Activated naive CD4-positive, alpha-beta T cell treated with anti-CD3 and anti-CD28 coated beads, Interleukin-2, amount 50 U/mL, for 72 hours (primary cell): Measurements from ENCODE around the gene TUBB4B. TPM values are rescaled to one million over a fixed set of nuclear protein-coding genes. Genes with fewer than 3 reads are reported as not detected.

Source experiments
- ATAC-seq, 2 donors: fragments of 150-1000 bp; cut with Tn5 transposase; 2 replicates each; pipeline ENCODE4 v1.10.0; 2021; ENCODE audit warnings: mild to moderate bottlenecking in 2 of 2, moderate library complexity in 2 of 2
- DNase-seq, 2 donors: peaks; one replicate each; pipeline ENCODE4 v3.0.0; 2021 to 2022; ENCODE audit warnings: low spot score in 2 of 2
- H3K27ac Mint-ChIP-seq, 2 donors: one replicate each; pipeline ENCODE4 v1.8.0; 2022; ENCODE audit warnings: mild to moderate bottlenecking in 2 of 2, mixed read lengths in 2 of 2
- H3K36me3 Mint-ChIP-seq, 2 donors: one replicate each; pipeline ENCODE4 v1.8.0; 2022; ENCODE audit warnings: mixed read lengths in 2 of 2
- H3K9me3 Mint-ChIP-seq, 2 donors: one replicate each; pipeline ENCODE4 v1.8.0; 2022; ENCODE audit warnings: mixed read lengths in 2 of 2
- total RNA-seq, 2 donors: library from RNA; stranded (reverse); gene quantifications; one replicate each; pipeline ENCODE4 v1.2.3, GENCODE V29; 2022

TUBB4B gene
- total RNA-seq, 2 donors from 2014 or later, result 277 to 307 TPM

DNA sequence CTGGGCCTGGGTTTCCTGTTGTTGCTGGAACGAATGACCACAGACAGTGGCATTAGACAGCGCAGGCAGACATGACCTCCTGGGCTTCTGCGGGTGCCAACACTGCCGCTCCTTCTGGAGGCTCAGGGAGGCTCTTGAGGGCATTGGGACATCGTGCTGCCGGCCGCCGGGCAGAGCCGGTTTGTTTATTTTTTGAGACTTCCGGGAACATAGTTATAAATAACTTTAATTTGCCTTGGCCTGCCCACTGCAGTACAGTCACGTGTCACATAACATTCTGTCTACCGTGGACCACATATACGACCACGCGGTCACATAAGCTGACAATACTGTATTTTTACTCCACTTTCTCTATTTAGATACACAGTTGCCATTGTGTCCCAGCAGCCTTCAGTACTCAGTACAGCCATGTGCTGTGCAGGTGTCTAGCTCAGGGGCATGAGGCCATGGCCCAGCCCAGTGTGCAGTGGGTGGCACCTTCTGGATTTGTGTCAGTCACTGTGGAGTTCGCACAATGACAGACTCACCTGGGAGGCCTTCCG, 28.2 kb downstream of the TUBB4B start:
- no peaks in the 10 kb centered on the region for H3K9me3 Mint-ChIP-seq
- peaks cover 0 to 14% of the 10 kb centered on the region in 2 donors for H3K36me3 Mint-ChIP-seq
- ATAC-seq (no peak), DNase-seq (no peak)
- H3K27ac Mint-ChIP-seq, result no peak overlapping the region

DNA sequence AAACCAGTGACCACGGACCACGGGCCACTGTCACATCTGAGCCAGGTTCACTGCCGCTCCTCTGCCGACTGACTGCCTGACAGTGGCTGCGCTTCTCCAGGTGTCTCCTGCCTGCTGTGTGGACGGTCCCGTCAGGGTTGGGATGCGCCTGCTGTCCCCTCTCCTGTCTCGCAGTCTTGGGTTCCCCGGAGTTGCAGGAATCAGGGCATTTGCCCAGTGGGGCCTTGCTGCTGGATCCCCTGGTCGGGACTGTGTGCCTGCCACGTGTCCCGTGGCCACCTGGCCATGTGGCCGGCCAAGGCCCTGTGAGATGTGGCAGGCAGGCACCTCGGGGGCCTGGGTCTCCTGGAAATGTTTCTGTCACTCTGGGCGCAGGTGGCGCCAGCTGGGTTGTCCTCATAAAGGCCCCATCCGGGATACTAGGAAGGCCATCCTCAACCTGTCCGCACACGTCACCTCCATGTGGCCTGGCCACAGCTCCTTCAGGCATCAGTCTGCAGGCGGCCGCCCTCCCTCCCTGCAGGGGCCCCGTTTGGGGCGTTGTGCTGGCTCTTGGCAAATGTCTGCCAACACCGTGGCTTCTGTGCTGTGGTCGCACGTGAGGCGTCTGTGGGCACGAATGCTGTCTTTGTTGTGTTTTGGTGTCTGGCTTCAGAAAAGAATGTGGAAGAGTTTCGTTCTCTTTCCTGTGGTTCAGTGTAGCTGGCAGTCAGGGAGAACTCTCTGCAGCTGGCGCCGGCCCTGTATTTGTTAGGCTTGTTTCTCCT, 30.0 kb downstream of the TUBB4B start:
- H3K36me3 Mint-ChIP-seq, result peaks cover 0 to 14% of the 10 kb centered on the region in 2 donors
- H3K27ac Mint-ChIP-seq, result no peak overlapping the region
- no peak for DNase-seq
- ATAC-seq, result peak; percentile 33 to 38
- no peaks in the 10 kb centered on the region for H3K9me3 Mint-ChIP-seq

DNA sequence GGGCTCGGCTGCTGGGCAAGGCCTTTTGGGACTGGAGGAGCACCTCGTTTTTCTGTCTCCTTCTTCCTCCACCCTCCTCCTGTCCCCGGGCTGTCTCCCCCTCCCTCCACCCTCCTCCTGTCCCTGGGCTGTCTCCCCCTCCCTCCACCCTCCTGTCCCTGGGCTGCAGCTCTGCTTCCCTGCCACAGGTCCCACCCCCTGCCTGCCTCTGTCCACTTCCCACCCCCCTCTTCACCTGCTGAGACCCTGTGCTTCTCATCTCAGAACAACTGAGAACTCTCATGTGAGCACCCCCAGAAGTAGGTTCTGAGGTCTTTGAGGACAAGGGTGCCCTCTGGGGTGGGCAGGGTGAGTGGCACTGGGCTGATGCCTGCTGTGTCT, 30.6 kb downstream of the TUBB4B start:
- DNase-seq (no peak), ATAC-seq (peak in 1 of 2 donors; percentile 4)
- Mint-ChIP-seq H3K27ac (no peak overlapping the region), H3K9me3 (no peaks in the 10 kb centered on the region), H3K36me3 (peaks cover 0 to 14% of the 10 kb centered on the region in 2 donors)

DNA sequence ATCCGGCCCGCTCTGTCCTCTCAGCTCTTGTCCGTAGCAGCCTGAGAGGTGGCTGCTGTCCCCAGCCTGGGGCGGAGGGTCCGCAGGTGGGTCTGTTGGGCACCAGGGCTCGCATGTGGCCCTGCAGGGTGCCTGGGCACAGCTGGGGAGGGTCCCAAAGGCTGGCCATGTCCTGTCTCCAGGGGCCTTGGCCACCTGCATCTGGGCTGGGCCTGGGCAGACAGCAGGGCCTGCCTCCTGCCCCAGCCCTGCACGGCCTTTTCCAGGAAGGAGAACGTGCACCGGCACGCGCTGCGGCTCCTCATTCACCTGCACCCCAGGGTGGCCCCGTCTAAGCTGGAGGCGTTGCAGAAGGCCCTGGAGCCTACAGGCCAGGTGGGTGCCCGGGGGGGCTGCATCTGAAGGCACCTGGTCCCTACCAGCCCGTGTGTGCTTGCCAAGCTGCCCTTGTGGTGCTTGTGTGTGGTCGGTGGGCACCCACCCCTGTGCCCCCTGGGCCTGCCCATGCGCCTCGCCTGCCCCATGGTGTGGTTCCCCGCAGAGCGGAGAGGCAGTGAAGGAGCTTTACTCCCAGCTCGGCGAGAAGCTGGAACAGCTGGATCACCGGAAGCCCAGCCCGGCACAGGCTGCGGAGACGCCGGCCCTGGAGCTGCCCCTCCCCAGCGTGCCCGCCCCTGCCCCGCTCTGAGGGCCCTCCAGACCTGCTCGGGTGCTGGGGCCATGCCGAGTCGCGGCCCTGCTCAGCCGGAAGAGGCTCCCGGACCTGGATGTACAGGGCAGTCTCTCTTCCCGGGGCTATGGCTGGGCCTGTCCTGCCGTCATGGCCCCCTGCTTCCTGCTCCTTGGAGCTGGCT, 31.4 kb downstream of the TUBB4B start:
- no peak for ATAC-seq
- DNase-seq, result no peak
- no peak overlapping the region for H3K27ac Mint-ChIP-seq
- H3K36me3 Mint-ChIP-seq, result peaks cover 0 to 14% of the 10 kb centered on the region in 2 donors
- H3K9me3 Mint-ChIP-seq, result no peaks in the 10 kb centered on the region

DNA sequence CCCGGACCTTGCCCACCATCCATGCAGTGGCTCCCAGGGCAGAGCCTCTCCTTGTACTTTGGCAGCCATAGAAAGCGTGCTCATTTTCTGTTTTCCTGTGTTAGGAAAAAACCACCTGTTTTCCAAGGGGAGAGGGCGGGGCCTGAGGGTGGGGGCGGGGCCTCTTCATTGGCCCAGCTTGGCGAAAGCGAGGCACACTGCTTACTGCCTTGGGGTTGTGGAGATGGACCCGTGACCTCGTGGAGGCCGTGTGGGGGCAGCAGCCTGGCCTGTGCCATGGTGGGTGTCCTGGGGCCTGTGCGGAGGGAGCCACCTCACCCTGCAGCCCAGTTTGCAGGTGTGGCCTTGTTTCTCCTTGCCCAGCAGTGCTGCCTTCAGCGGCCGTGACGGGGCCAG, 32.0 kb downstream of the TUBB4B start:
- peaks cover 0 to 14% of the 10 kb centered on the region in 2 donors for H3K36me3 Mint-ChIP-seq
- DNase-seq (no peak), ATAC-seq (no peak)
- no peak overlapping the region for H3K27ac Mint-ChIP-seq
- H3K9me3 Mint-ChIP-seq, result no peaks in the 10 kb centered on the region

DNA sequence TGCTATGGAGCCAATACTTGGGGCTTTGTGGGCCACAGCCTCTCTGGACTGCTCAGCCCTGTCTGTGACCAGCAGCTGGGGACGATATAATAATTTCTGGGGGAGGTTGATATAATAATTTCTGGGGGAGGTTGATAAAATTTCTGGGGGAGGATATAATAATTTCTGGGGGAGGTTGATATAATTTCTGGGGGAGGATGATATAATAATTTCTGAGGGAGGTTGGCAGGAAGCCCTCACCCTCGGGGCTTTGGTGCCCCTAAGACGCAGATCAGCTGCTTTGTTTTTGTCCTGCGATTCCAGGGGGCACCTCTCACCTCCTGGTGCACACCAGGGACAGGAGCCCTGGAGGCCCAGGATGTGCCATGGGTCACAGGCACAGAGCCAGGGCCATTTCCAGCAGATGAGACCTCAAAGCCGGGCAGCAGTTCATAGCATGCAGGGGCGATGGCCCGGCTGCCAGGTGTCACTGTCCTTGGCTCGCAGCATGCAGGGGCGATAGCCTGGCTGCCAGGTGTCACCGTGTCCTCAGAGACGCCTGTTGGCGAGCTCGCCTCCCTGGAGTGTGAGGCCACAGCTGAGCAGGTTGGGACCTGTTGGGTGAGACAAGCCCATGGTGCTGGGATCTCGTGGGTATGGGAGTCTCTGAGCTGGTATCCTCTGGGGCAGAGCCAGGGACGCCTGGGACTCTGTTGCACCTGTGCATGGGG, 32.7 kb downstream of the TUBB4B start:
- no peaks in the 10 kb centered on the region for H3K9me3 Mint-ChIP-seq
- no peak overlapping the region for H3K27ac Mint-ChIP-seq
- ATAC-seq (no peak), DNase-seq (no peak)
- peaks cover 0 to 9% of the 10 kb centered on the region in 2 donors for H3K36me3 Mint-ChIP-seq

DNA sequence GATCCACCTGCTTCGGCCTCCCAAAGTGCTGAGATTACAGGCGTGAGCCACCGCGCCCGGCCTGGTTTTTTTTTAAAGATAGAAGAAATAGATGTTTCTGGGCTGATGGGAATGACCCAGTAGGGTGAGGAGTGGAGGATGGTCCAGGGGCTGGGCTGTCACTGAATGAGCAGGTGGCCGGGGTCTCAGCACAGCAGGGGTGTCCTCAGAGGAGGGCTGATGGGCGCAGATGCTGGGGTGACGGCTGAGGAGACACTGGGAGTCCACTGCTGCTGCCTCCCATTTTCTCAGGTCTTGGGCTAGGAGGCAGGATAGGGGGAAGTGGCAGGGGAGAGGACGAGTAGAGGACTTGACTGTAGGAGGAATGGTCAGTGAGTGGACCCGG, 34.1 kb downstream of the TUBB4B start:
- ATAC-seq, result no peak
- H3K36me3 Mint-ChIP-seq, result no peaks in the 10 kb centered on the region

DNA sequence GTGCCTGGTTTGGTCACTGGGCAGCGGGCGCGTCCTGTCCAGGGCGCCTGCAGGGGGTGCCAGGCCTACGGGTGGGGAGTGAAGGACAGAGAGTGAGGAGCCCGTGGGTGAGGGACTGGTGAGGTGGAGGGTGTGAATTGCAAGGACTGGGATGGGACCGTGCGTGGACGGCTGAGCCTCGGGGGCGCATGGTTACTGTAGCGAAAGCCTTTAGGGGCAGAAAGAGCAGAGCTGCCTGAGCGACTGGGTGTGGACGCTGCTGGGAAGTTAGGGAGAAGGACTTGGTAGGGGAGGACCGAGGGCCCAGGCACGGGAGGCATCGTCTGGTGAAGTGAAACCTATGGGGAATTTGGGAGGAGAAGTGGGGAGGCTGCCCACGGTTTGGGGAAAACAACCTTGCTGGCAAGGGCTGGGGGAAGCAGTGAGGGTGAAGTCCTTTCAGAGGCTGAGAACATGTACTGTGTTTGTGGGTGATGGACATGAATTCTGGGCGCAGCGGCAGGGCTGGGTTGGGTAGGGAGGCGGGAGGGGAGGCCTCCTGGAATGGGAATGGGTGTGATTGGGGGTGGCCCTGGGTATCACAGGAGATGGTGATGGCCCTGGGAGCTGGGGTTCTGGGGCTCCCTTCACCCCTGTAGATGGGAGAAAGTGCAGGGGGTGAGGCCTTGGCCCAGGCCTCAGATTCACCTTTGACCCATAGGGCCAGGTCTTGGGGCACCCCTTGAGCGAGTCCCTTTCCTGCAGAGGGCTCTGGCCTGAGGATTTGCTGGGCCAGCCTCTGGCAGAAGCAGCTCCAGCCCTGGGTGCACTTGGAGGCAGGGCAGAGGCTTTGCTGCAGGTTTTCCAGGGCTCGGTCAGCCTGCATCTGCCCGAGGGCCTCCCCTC, 34.7 kb downstream of the TUBB4B start:
- Mint-ChIP-seq H3K27ac (peak overlapping the region in 1 of 2 donors; percentile 37), H3K36me3 (no peaks in the 10 kb centered on the region), H3K9me3 (no peaks in the 10 kb centered on the region)
- DNase-seq (no peak), ATAC-seq (no peak)

More for the DNA sequence above, 34.1 kb downstream of the TUBB4B start:
- Mint-ChIP-seq H3K27ac (peak overlapping the region in 1 of 2 donors; percentile 37), H3K9me3 (no peaks in the 10 kb centered on the region)
- DNase-seq, result no peak

DNA sequence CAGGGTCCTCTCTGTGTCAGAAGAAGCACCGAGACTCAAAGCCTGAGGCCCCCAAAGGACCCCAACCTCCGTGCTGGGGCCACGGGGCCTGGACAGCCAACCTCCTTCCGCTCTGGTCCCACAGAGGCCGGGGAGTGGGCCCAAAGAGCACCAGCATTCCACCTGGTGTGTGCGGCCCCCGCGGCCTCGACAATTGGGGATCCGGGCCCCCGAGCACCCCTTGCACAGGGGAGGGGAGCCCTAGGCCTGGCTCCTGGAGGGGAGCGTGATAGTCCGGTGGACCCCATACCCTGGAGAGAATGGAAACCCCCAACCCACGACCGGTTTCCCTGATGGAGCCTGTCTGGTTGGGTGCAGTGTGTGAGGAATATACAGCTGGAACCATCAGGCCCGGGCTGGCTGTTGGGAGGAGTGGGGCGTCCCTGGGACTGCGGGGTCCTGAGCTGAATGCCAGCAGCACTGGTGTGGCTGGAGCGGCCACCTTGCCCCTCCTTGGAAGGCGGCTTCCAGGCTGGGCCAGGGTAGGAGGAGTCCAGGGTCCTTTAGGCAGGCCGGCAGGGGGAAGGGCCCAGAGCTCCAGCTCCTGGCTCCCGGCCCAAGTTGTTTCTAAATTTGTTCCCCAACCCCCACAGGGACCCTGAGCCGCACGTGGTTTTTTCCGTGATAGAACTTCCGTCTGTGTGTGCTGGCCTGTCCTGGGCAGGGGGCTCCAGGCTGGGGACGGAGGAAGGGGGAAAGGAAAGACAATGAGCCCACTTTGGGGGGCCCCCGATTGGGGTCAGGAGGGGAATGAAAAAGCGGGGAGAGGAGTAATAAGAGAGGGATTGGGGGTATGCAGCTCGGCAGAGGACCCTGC, 35.6 kb downstream of the TUBB4B start:
- no peaks in the 10 kb centered on the region for H3K36me3 Mint-ChIP-seq
- ATAC-seq (no peak), DNase-seq (no peak)
- H3K9me3 Mint-ChIP-seq, result no peaks in the 10 kb centered on the region
- peak overlapping the region; percentile 29 to 70 for H3K27ac Mint-ChIP-seq

DNA sequence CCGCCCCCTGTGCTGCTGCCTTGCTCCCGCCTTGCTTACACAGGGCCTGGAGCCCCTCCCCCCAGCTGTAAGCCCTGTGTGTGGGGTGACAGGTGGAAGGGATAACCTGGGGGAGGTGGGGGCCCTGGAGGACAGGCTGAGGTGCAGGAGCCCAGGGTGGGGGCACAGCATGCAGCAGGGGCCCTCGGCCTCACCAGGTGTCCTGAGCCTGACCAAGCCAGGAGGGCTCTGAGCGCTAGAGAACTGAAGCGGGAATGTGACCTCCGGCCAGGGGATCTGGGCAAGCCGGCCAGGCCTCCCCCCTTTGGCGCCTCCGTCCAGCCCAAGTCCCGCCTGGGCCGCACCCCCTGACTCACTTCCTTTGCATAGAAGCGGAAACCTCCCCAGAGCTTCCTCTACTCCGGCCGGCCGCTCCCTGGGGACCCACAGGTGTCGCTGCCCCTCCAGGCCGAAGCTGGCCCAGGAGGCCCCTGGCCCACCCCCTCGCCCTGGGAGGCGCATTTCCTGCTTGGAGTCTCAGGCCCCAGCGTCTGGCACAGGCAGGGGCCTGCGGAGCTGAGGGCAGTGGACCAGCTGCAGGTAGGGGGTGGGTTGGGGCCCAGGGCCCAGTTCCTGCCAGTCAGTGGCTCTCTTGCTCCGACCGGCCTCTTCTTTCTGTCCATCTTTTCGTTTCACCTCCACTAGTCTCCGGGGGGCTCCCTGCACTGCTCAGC, 36.4 kb downstream of the TUBB4B start, which contains the start of gene TOR4A:
Gene TOR4A (plus strand): TSS at position 398 of the 713 bp plus-strand sequence. CDS start 964 bp downstream, outside the sequence.
- Mint-ChIP-seq H3K36me3 (no peaks in the 10 kb centered on the region), H3K9me3 (no peaks in the 10 kb centered on the region), H3K27ac (peak within 1 kb of the TSS; percentile 65 to 70)
- DNase-seq (peak in 1 of 2 donors; percentile 54), ATAC-seq (peak; percentile 71 to 93)

DNA sequence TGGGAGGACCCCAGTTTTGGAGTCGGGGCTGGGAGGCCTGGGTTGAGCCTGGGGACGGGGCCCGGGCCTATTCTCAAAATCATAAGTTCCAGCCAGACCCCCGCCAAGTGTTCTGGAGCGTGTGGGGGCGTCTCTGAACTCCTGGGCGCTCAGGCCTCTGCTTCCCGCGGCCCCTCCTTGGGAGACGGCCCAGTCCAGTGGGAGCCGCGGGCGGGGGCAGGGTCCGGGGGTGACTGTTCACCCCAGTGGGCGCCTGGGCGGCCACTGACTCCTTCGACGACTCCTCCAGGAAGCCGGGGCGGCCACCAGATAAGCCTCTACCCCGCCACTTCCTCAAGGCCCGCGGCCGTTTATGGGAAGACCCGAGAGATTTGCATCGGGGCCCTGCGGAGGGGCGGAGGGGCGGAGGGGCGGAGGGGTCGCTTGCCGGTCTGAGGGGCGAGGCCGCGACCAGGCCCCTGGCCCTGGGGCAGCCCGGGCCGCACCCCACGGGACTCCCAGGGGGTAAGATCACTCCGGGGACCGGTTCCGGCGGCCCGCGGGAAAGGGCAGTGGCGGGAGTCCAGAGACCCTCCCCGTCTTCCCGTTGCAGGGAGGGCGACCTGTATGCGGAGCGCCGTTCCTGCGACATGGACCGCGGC, 37.1 kb downstream of the TUBB4B start:
- no peak for DNase-seq
- no peaks in the 10 kb centered on the region for H3K36me3 Mint-ChIP-seq
- no peaks in the 10 kb centered on the region for H3K9me3 Mint-ChIP-seq
- H3K27ac Mint-ChIP-seq, result peak overlapping the region; percentile 53 to 65
- peak; percentile 6 to 9 for ATAC-seq

DNA sequence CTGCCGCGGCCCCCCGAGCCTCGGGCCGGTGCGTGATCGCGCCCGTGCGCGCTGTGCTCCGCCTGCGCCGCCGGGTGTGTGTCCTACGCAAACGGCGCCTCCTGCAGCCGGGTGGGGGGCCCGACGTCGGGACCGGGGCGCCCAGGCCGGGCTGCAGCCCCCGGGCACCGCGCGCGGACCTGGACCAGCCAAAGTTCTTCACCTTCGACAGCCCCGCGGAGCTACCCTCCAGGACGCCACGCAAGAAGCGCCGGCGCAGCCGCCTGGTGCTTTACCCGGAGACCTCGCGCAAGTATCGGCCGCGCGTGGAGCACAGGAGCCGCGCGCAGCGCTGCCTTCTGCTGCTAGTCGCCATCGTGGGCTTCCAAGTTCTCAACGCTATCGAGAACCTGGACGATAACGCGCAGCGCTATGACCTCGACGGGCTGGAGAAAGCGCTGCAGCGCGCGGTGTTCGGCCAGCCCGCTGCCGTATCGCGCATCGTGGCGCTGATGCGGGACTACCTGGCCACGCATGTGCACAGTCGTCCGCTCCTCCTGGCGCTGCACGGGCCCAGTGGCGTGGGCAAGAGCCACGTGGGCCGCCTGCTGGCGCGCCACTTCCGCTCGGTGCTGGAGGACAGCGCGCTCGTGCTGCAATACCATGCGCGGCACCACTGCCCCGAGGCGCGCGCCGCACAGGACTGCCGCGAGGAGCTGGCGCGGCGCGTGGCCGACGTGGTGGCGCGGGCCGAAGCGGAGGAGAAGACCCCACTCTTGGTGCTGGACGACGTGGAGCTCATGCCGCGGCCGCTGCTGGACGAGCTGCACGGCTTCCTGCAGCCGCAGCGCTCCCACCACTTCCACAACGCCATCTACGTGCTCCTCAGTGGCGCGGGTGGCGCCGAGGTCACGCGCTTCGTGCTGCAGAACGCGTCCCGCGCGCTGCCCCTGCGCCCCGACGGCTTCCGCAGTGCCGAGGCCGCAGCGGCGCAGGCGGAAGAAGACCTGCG, 37.9 kb downstream of the TUBB4B start:
- DNase-seq (no peak), ATAC-seq (no peak)
- no peaks in the 10 kb centered on the region for H3K9me3 Mint-ChIP-seq
- H3K27ac Mint-ChIP-seq, result no peak overlapping the region
- no peaks in the 10 kb centered on the region for H3K36me3 Mint-ChIP-seq
